Rectal smooth muscle tissue (tissue), 1 donor: ENCODE measurements around the gene ANKRD53.

Source experiments
- H3K27ac ChIP-seq: one replicate; pipeline ENCODE4 v1.7.0; 2013; ENCODE audit warnings: low read depth, low read length, inconsistent platforms
- H3K27me3 ChIP-seq: one replicate; pipeline ENCODE4 v1.7.0; 2013; ENCODE audit warnings: low read length; ENCODE audit not compliant: control insufficient read depth, insufficient read depth
- H3K36me3 ChIP-seq: one replicate; pipeline ENCODE4 v1.7.0; 2013; ENCODE audit warnings: low read length; ENCODE audit not compliant: control insufficient read depth, insufficient read depth
- H3K4me1 ChIP-seq: one replicate; pipeline ENCODE4 v1.7.0; 2013; ENCODE audit warnings: low read length; ENCODE audit not compliant: control insufficient read depth, insufficient read depth
- H3K4me3 ChIP-seq: one replicate; pipeline ENCODE4 v1.7.0; 2013; ENCODE audit warnings: low read length
- H3K9ac ChIP-seq: one replicate; pipeline ENCODE4 v1.7.0; 2013; ENCODE audit warnings: low read length

The ANKRD53 gene

DNA sequence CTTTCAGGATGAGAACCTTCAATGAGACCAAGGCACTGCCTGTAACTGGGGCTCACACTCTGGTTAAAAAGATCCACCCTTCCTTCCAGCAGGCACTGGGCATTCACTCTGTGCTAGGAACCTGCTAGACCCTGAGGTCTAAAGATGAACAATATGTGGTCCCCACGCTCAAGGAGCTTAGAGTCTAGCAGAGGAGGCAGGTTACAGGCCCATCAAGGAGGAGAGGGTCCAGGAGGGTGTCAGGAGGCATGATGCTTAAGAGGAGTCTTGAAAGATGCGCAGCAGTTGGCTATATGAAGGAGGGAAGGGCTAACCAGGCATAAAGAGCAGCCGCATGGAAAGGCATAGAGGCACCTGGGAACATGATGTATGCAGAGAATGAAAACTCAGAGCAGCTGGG is 4.5 kb downstream of the ANKRD53 start:
- H3K36me3 ChIP-seq, result peaks cover 8% of the 10 kb centered on the region
- H3K27ac ChIP-seq, result no peak overlapping the region
- H3K27me3 ChIP-seq, result no peaks in the 10 kb centered on the region
- no peak overlapping the region for H3K9ac ChIP-seq
- peaks cover 1% of the 10 kb centered on the region for H3K4me1 ChIP-seq
- H3K4me3 ChIP-seq, result no peak overlapping the region

DNA sequence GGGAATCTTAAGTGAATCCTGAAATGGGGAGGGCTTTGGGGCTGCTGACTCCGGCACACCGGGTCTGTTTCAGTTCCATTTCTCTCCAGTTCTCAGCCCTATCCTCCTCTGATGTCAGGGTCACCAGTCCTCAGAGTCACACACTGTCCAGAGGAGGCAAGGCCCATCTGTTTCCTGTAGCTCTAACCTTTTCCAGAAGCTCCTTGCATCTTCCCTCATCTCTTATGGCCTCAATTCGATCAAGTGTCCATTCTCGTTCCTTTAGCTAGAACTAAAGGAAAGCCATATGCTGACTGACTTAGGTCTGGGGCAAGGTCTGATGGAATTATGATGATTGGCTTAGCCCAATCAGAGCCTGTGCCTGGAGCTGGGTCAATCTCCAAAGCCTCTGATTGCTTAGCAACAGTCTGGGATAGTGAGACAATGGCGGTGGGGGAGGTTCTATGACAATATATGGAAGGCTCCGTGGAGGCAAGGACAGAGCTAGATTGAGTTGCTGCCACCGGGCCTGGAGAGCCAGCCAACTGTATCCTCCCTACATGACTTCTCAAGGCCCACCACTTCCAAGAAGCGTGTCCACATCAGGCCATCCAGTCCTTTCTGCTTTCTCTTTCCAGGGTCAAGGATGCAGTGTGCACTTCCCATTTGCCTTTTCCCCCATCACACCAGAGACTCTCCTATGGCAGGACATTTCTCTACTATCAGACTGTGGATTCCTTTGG is 5.2 kb downstream of the ANKRD53 start:
- H3K4me3 ChIP-seq, result no peak overlapping the region
- H3K4me1 ChIP-seq, result no peaks in the 10 kb centered on the region
- H3K27ac ChIP-seq, result no peak overlapping the region
- H3K27me3 ChIP-seq, result no peaks in the 10 kb centered on the region
- H3K36me3 ChIP-seq, result peaks cover 8% of the 10 kb centered on the region
- H3K9ac ChIP-seq, result no peak overlapping the region

DNA sequence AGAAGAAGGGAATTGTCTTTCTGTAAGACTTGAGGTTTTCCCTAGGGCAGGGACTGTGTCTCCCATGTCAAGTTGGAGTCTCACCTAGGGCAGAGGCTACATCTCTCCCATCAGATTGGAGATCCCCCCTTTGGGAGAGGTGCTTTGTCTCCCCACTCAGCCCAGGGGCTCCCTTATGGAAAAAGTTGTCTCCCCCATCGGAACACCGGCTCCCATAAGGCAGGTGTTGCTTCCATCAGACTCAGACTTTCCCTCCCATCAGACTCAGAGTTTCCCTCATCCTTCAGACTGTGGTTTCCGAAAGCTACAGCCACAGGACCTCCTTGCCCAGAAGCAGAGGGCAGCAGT is 5.8 kb downstream of the ANKRD53 start:
- H3K4me1 ChIP-seq, result no peaks in the 10 kb centered on the region
- H3K36me3 ChIP-seq, result peaks cover 11% of the 10 kb centered on the region
- H3K9ac ChIP-seq, result no peak overlapping the region
- H3K4me3 ChIP-seq, result no peak overlapping the region
- H3K27me3 ChIP-seq, result no peaks in the 10 kb centered on the region
- H3K27ac ChIP-seq, result no peak overlapping the region

DNA sequence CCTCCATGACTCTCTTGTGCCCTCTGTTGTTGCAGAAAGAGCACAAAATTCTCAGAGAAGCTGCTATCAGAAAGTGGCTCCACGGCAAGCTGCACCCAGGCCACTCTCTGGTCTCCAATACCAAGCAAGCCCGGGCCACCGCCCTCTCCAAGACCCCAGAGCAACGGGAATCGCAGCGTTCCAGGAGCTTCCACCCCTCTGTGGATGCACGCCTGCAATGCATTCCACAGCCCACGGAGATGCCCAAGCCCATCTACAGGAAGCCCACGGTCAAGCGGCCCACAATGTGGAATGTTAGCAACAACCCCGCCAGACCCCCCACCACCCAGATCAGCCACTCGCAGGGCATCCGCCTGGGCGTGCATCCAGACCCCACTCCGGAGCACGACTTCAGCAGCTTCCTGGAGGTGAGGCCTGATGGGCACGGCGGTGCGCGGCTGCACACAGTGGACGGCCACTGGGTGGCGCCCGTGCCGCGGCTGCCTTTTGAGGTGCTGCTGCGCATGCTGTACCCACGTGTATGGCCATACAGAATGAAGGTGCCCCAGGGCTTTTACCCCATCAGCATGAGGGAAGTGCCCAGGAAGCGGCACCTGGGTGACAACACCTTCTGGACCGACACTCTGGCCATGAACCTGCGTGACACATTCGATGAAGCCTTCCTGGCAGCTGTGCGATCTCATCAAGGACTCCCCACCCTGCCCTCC is 6.3 kb downstream of the ANKRD53 start:
- Histone ChIP-seq H3K9ac (no peak overlapping the region), H3K4me3 (no peak overlapping the region), H3K27ac (no peak overlapping the region), H3K36me3 (peaks cover 15% of the 10 kb centered on the region), H3K27me3 (no peaks in the 10 kb centered on the region), H3K4me1 (no peaks in the 10 kb centered on the region)

DNA sequence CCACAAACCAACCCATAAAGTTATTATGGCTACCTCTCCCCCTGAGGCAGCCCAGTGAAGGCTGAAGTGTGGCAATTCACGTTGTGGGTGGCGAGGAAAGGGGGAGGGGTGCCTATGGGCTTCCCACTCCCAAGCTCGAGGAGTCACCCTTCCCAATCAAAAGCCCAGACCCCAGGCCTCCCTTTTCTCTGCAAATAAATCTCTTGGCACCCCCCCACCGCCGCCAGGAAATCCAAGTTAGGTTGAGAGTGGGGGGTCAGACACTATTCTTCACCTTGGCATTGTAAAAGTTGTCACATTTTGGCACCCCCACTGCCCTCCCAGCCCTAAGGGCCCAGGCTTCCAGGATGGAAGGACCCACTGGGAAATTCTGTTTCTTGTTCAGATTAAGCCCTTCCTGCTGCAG is 6.9 kb downstream of the ANKRD53 start:
- Histone ChIP-seq H3K9ac (no peak overlapping the region), H3K4me3 (no peak overlapping the region), H3K27ac (no peak overlapping the region), H3K4me1 (no peaks in the 10 kb centered on the region), H3K27me3 (no peaks in the 10 kb centered on the region), H3K36me3 (peaks cover 20% of the 10 kb centered on the region)

DNA sequence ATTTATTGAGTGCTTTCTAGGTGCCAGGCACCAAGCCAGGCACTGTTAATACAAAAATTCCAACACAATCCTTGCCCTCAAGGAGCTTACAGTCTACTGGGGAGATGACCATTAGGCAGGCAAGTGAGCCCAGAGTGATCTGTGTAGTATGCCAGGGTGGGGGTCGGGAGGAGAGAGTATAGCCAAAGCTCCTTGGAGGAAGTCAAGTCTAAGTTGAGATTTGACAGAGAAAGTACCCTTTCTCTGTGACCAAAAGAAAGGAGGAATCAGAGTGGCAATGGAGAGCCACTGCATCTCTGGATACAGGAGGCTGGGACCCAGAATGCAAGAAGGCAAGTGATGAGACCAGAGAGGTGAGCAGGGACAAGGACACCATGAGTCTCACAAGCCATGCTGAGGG is 7.5 kb downstream of the ANKRD53 start:
- Histone ChIP-seq H3K4me3 (no peak overlapping the region), H3K36me3 (peaks cover 23% of the 10 kb centered on the region), H3K27me3 (no peaks in the 10 kb centered on the region), H3K9ac (no peak overlapping the region), H3K4me1 (no peaks in the 10 kb centered on the region), H3K27ac (no peak overlapping the region)

DNA sequence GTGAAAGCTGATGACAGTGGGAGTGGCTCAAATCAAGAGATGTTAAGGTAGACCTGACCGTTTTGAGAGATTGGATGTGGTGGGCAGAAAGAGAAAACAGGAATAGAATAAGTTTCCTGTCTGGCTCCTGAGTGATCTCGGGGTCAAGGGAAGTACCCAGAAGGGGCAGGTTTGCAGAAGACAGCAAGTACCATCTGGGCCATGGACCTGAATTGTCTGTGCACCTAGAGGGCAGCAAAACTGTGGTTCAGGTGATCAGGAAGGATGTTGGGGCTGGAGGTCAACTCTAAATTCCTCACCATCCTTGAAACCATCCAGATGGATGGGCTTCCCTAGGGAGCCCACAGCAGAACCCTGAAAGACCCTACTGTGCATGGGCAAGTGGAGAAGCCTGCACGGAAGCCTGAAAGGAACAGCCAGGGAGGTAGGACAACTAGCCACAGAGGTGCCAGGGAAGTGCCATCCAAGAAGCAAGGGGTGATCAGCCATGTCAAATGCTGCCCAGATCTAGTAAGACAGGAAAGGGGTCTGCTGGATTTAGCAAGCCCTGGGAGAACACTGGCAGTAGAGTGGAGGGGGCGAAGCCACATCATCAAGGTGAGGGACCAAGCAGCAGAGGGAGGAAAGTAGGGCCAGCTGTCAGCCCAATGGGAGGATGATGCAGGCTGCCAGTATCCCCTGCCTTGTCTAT is 8.2 kb downstream of the ANKRD53 start:
- H3K9ac ChIP-seq, result no peak overlapping the region
- H3K4me1 ChIP-seq, result no peaks in the 10 kb centered on the region
- no peak overlapping the region for H3K4me3 ChIP-seq
- no peaks in the 10 kb centered on the region for H3K27me3 ChIP-seq
- peaks cover 27% of the 10 kb centered on the region for H3K36me3 ChIP-seq
- H3K27ac ChIP-seq, result no peak overlapping the region

DNA sequence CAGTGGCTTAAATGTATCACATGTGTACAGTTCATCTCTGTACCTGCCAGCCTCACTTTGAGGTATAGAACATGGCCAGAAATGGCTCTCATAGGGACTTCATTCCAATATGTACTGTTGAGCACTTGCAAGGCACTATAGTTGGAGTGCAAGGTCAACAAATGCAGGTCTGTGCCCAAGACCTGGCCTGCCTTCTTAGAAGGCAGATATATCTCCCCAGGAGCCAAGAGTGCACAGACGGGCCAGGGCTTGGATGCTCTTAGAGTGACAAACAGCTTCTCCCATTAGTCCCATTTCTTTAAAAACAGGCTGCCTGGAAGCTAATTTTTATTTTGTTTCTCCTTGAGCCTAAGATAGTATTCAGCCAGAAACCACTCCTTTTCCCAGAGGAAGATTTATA is 9.0 kb downstream of the ANKRD53 start:
- H3K9ac ChIP-seq, result no peak overlapping the region
- H3K27me3 ChIP-seq, result no peaks in the 10 kb centered on the region
- no peaks in the 10 kb centered on the region for H3K4me1 ChIP-seq
- H3K36me3 ChIP-seq, result peaks cover 29% of the 10 kb centered on the region
- no peak overlapping the region for H3K4me3 ChIP-seq
- H3K27ac ChIP-seq, result no peak overlapping the region

DNA sequence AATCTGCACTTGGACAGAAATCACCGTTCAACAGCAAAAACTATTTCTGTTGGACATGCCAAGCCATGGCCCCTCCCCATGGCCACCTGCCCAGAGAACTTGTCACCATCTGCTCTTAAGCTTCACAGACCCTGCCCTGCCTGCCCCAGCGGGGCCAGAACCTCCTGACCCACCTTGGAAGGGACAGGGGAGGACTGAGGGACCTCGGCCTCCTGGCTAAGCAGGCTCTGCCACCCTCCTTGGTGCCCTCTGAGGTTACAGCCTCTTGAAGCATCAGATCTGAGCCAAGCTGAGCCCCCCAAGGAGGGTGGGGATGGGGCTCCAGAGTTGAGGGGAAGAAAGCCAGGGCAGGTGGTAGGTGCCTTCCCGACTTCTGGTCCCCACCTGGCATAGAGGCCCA is 9.7 kb downstream of the ANKRD53 start:
- Histone ChIP-seq H3K36me3 (peaks cover 29% of the 10 kb centered on the region), H3K27ac (no peak overlapping the region), H3K27me3 (no peaks in the 10 kb centered on the region), H3K4me3 (no peak overlapping the region), H3K9ac (no peak overlapping the region), H3K4me1 (peaks cover 5% of the 10 kb centered on the region)

DNA sequence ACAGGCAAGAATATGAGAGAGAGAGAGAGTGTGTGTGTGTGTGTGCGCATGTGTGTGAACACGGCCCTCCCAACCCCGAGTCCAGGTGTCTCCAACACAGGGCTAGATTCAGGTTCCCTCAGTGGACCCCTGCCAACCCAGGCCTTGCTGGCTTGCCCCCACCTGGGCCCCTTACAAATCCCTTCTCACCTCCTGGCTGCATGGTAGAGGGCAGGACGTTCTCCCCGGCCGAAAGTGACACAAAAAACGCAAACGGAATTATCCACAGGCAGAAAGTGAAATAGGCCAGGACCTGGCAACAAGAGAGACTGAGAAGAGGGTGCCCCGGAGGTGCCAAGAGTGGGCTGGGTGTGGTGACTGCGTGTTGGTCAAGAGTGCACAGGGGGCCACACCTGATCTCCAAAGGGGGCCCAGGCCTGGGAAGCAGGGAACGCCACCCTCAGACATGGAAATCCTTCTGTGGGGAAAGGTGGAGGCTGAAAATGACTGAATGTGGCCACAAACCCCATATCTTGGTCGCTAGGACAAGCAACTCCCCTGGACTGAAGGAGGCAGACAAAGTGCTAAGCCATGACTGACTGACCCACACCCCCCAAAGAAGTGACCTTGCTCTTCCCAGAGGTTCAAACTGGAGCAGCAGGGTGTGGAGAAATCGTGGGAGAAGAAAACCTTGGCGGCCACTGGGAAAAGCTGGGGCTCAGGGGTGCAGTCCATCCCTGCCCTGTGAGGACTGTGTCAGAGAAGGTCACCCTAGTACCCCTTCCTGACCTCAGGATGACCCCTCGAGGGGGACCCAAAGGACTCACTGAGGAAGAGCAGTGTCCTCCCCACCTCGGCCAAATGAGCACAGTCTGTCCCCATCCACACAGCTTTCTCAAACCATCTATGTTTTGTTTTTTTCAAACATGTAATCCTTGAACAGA is 10.6 kb downstream of the ANKRD53 start:
- H3K9ac ChIP-seq, result no peak overlapping the region
- H3K36me3 ChIP-seq, result peaks cover 29% of the 10 kb centered on the region
- H3K27me3 ChIP-seq, result no peaks in the 10 kb centered on the region
- H3K4me1 ChIP-seq, result peaks cover 13% of the 10 kb centered on the region
- no peak overlapping the region for H3K27ac ChIP-seq
- H3K4me3 ChIP-seq, result no peak overlapping the region

DNA sequence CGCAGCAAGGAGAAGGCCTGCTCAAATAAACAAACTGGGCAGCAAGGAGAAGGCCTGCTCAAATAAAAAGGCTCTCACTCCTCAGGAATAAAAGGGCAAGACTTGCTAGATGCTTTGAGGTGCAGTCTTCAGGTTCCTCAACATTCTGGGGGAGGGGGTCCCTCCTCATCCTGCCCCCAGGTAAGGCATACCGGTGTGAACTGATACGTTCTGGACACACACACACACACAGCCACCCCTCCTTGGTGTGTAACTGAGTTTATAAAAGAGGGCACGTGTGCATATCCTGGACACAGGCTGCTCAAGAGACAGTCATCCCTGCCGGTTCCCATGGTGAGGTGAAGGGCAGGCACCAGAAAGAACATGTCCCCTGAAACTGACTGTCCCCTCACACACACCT is 11.8 kb downstream of the ANKRD53 start:
- no peak overlapping the region for H3K4me3 ChIP-seq
- peaks cover 13% of the 10 kb centered on the region for H3K4me1 ChIP-seq
- H3K27me3 ChIP-seq, result no peaks in the 10 kb centered on the region
- no peak overlapping the region for H3K27ac ChIP-seq
- H3K9ac ChIP-seq, result no peak overlapping the region
- peaks cover 29% of the 10 kb centered on the region for H3K36me3 ChIP-seq

DNA sequence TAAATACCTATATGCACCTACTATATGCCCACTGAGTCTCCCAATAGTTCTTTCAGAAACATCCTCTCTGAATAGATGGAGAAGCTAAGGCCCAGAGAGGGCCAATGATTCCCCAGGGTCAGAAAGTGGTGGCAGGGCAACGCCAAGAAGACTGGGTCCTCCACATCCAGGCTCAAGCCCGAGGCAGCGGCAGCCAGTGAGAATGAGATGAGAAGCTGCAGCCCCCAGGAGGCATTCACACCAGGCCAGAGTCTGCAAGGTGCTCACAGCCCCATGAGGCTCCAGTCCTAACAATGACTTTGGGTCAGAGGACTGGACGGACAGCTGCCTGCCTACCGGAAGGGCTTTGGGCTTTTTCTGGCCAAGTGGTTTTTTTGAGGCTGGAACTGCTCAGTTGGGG is 12.7 kb downstream of the ANKRD53 start:
- no peak overlapping the region for H3K9ac ChIP-seq
- no peak overlapping the region for H3K4me3 ChIP-seq
- no peaks in the 10 kb centered on the region for H3K27me3 ChIP-seq
- peaks cover 29% of the 10 kb centered on the region for H3K36me3 ChIP-seq
- H3K27ac ChIP-seq, result no peak overlapping the region
- peaks cover 13% of the 10 kb centered on the region for H3K4me1 ChIP-seq
